PFSK-1 (cell line): ENCODE measurements around the gene FAM3B.

Experiments
- FOXP2 ChIP-seq: optimal IDR thresholded peaks from 2 replicates; pipeline ENCODE3; 2011; ENCODE audit warnings: borderline replicate concordance, control low read depth, inconsistent platforms; ENCODE audit not compliant: insufficient read depth; ENCODE audit errors: extremely low read length, extremely low read depth
- POLR2AphosphoS5 ChIP-seq: IDR thresholded peaks from 2 replicates; pipeline ENCODE4 v1.6.1; 2012; ENCODE audit warnings: low read depth, mild to moderate bottlenecking, control low read depth, low read length, moderate library complexity
- REST ChIP-seq, 2 experiments: IDR thresholded peaks; 2 replicates each; pipeline versions ENCODE4 v1.6.1 to v1.8.0; 2011 to 2012; ENCODE audit warnings: low read depth in 2 of 2, low read length in 2 of 2, control low read depth in 1 of 2, inconsistent platforms in 1 of 2, mild to moderate bottlenecking in 1 of 2, moderate library complexity in 1 of 2; ENCODE audit not compliant: insufficient read depth in 1 of 2
- SIN3A ChIP-seq: IDR thresholded peaks from 2 replicates; pipeline ENCODE4 v1.6.1; 2012; ENCODE audit warnings: mild to moderate bottlenecking, low read length, moderate library complexity, borderline replicate concordance; ENCODE audit not compliant: insufficient read depth
- TAF1 ChIP-seq: IDR thresholded peaks from 2 replicates; pipeline ENCODE4 v1.6.1; 2012; ENCODE audit warnings: low read length, control low read depth, borderline replicate concordance; ENCODE audit not compliant: insufficient read depth

GRCh38 chr21:41367301-41367944 lies 50.8 kb downstream of the FAM3B start:
- TF ChIP-seq REST (IDR thresholded peaks at IDR 0.05; ENCODE audit: insufficient read depth in 1 of 2, low read depth in 2 of 2, low read length in 2 of 2): no peak
- TF ChIP-seq POLR2AphosphoS5: no peak
- TF ChIP-seq TAF1: no peak
- TF ChIP-seq SIN3A: no peak
- TF ChIP-seq FOXP2: no peak
